A172 (cell line): ENCODE data around the gene MTARC2. TPM values are rescaled to one million over a fixed set of nuclear protein-coding genes. Genes with fewer than 3 reads are reported as not detected.
"Not testable (repeated sequence)": the region's sequence is repeated elsewhere in the genome, so short reads cannot be mapped to it uniquely, and the experiment has no call there.

Experiments
- DNase-seq: peaks from one replicate; pipeline ENCODE4 v3.0.0-alpha.2; 2015; ENCODE audit warnings: low spot score
- total RNA-seq: library from RNA; depleted of rRNA; stranded (reverse); fragments of >200 nt; shearing (Covaris generic); gene quantifications from 2 replicates; pipeline ENCODE4 v1.2.3, GENCODE V29; 2014; rRNA removed

Gene MTARC2
- 0.55 and 0.89 TPM in 2 replicates for total RNA-seq

DNA sequence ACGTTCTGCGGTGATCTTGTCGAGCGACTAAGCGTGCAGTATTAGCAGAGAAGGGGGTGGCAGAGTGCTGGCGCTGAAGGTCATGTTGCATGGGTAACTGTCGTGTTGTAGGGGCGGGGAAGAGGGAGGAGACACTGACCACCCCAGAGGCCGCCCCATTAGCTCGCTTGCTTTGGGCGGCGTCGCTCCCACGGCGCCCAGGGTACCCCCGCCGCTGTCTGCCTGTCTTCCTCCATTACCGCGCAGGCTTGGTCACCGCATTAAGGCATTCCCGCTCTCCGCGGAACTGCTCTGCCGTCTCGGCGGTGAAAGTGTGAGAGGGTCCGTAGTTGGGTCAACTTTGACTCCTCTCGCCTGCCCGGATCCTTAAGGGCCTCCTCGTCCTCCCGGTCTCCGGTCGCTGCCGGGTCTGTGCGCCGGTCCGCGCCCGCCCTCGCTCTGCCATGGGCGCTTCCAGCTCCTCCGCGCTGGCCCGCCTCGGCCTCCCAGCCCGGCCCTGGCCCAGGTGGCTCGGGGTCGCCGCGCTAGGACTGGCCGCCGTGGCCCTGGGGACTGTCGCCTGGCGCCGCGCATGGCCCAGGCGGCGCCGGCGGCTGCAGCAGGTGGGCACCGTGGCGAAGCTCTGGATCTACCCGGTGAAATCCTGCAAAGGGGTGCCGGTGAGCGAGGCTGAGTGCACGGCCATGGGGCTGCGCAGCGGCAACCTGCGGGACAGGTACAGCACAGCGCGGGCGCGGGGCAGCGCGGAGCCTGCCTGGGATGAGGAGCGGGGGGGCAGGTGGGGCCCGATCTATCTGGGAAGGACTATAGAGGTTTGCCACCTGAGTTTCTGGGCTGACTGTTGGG is at the start of gene MTARC2:
TSS of gene MTARC2 (plus strand) at position 234 of the 846 bp plus-strand sequence. CDS start at position 444, 210 bp downstream.
- DNase-seq: peak; percentile 10

DNA sequence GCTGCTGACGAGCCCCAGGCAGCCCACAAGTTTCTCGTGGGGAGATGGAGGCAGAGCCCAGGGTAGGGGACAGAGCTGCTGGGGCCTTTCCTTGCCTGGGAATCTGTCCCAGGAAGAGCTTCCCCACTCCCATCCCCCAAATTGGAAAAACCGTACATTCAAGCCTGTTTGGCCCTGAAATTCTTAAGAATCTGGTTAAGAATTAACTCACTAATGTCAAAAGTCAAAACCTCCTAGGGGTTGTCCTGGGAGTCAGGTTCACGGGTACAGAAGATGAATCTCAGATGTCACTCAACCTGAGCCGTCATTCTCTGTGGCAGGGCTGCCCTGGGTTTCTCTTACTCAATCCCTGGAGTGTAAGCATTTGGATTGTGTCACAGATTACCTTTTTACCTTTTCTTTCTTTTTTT is 49.5 kb upstream of the MTARC2 start:
- no peak for DNase-seq

DNA sequence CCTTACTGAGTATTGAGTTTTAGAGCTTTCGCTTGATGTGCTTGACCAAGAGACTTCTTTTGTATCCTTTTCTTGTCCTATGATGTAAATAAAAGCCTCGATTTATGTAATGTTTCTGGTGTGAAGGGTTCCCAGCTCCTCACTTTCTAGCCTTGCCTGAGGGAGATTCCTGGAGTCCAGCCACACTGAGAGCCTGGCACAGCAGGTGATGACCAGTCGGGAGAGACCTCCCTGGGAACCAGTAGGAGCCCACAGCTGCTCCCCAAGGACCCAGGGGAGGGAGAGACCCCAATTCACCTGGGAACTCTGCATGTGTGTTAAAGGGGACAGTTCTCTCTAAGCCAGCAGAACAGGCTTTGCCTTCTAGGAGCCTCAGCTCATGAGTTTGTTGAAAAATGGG is 49.1 kb upstream of the MTARC2 start:
- no peak for DNase-seq

DNA sequence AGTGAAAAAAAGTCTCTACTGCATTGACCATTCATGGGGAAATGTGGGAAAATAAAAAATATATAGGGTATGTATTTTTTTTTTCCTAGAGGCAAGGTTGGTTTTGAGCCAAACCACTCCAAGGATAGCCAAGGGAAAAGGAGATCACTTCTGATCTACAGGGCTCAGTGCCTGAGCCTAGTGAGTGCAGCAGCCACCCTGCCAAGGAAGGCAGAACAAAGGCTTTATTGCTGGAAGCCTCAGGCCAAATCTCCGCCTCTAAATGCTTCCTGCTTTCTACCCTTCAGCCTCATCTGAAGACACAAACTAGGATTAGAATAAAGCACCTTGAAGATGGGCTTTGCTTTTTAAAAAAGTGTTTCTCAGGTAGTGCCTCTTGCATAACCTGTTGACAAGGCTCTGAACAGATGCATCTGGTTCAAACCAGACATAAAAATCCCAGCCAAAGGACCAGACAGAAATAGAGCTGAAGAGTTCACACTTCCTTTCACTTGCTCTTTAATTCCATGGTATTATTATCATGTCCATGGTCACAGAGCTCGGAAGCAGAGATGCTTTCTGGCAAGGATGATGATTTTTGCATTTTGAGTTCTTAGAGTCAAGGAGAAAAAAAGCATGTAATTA is 47.5 kb upstream of the MTARC2 start:
- no peak for DNase-seq

DNA sequence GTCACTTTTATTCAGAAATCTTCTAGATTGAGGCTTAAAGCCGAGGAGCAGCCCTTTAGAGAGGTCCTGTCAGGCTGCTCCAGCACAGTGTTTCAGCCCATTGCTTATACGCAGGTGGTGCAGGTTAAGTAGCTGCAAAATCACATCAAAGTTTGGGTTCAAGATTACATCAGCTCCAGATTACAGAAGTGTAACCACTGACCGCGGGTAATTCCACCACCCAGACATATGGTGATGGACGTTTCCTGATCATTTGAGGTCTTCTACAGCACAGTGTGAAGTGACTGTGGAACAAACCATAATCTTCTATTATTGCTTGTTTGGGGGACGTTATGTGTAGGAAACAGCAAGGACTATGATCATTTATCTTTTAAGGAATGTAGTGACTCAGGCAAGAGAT is 46.1 kb upstream of the MTARC2 start:
- no peak for DNase-seq

DNA sequence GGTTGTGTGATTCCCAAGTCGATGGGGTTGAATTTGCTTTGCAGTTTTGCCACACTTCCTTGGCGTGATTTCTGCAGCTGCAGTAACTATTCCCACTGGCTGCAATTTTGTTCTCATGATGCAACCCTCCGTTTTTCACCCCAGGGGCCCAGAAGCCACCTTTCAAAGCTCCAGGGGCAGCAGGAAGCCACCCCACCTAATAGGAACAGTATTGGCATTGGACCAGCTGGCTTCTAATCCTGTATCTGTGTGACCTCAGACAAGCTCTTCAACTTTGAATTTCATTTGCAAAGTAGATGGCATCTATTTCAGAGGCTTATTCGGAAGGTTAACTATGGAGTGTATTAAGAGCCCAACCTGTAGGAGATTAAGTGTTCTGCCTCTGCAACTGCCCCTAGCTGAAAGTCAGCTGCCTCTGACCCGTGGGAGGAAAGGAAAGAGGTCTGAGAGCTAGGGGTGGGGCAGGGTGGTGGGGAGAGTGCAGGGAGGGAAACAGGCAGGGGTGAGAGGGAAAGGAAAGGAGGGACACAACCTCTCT is 45.3 kb upstream of the MTARC2 start:
- no peak for DNase-seq

DNA sequence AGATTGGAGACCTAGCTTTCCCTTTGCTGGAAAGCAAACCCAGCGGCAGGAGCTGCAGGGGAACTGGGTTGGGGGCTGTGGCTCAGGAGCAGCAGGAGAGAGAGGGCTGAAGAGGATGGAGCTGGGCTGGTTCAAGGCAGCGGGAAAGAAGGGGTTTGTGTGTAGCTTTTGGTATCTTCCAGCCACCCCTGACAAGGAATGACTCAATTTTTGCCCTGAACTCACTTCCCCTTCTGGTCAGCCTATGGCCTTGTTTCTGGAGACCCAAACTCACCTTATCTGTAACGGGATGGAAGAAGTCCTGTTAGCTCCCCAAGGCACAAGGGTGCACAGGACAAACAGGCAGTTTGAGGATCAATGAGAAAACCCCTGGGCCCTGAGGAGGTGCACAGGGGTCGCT is 44.8 kb upstream of the MTARC2 start:
- DNase-seq: no peak

DNA sequence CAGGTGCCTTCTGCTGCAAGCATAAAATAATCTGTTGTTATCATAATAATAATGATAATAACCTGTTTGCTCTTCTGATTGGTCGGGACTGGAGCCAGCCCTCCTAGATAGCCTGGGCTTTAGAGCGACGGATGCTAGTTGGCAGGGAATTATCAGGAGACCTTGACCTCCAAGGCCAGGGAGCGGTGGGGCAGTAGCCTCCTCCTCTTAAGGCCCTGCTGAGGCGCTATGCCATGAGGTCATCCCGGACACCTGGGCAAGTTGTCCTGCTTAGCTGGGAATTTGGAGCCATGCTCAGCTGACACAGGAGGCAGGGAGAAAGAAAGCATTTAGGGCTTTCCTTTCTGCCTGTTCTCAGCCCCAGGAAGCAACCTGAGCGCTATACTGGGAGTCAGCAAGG is 42.3 kb upstream of the MTARC2 start:
- DNase-seq: no peak

DNA sequence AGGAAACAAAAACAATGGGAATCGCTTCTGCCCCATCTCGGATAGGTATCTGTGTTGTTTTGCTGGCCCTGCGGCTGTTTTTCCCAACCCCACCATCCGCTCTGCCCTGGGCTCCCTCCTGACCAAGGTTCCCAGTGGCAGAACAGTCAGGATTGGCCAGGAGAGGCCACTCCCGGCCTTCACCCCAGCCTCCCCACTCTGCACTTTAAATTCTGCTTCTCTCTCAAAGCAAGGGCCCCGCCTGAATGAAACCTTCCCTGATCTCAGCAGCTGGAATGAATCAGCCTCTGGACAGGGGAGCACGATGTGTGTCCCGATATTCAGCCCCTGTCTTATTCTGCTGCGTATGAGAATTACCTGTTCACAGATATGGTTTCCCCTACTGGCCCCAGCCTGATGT is 41.6 kb upstream of the MTARC2 start:
- no peak for DNase-seq

DNA sequence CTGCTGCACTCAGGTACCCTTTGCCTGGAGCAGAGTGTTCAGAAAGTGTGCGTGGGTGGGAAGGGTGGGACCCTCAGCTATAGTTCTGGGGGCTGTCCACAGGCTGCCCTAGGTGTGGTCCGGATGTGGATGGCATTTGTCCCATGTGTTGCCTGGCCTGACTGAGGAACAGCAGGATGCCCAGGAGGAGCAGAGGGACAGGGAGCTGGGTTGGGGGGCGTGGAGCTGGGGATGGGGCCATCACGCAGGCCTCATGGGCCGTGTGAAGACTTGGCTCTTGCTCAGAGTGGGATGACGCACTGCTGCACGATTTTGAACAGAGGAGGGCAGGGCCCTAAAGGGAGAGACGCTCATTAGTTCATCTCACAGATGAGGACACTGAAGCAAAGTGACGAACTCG is 41.0 kb upstream of the MTARC2 start:
- DNase-seq: no peak

DNA sequence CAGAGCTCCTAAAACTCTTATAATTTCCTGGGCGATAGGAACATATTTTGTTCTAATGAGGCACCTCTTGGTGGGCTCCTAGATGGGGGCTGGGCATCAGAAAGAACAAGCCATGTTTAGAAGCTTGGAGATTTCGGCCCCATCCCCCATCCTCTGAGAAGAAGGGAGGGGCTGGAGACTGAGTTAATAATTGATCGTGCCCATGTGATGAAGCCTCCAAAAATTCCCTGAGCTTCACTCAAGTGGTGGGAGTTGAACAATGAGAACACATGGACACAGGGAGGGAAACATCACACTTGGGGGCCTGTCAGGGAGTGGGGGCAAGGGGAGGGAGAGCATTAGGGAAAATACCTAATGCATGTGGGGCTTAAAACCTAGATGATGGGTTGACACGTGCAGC is 39.9 kb upstream of the MTARC2 start:
- DNase-seq: no peak

DNA sequence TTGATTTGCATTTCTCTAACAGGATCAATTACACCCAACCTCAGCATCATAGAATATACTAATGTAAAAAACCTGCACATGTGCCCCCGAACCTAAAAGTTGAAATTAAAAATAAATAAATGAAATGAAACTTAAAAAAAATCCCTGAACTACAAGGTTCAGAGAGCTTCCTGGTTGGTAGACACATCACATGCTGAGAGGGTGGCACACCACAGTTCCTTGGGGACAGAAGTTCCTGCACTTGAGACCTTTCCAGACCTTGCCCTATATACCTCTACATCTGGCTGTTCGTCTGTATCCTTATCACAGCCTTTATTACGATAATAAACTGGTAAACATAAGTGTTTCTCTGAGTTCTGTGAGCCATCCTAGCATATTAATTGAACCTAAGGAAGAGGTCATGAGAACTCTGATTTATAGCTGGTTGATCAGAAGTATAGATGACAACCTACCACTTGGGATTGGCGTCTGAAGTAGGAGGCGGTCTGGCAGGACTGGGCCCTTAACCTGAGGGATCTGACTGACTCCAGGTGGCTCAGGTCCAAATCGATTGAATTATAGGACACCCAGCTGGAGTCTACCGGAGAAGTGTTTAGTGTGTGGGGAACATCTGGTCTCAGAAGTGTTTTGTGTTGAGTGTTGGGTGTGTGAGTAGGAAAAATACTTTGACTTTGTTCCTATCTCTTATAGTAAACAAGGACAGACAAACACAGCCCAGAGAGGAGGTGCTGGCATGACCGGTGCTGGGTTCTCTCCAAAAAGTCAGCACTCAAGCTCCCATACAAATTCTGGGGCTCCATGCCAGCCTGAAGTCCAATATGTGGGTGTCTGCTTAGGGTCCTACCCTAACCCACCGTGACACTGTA is 39.0 kb upstream of the MTARC2 start:
- no peak for DNase-seq

DNA sequence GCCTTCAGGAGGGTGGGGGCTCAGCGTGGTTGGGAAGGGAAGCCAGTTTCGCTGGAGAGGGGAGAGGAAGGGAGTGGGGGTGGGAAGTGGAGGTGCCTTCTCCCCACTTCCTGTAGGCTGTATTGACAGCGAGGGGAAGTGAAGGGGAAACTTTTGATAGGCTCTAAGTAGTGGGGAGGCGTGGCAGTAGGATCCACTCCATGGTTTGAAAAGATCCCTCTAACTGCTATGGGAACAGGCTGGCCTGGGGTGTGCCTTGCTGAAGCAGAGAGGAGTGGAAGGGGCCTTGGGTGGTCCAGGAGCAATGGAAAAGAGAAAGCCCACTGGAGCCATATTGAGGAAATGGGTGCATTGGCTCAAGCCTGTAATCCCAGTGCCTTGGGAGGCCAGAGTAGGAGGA is 37.8 kb upstream of the MTARC2 start:
- no peak for DNase-seq

DNA sequence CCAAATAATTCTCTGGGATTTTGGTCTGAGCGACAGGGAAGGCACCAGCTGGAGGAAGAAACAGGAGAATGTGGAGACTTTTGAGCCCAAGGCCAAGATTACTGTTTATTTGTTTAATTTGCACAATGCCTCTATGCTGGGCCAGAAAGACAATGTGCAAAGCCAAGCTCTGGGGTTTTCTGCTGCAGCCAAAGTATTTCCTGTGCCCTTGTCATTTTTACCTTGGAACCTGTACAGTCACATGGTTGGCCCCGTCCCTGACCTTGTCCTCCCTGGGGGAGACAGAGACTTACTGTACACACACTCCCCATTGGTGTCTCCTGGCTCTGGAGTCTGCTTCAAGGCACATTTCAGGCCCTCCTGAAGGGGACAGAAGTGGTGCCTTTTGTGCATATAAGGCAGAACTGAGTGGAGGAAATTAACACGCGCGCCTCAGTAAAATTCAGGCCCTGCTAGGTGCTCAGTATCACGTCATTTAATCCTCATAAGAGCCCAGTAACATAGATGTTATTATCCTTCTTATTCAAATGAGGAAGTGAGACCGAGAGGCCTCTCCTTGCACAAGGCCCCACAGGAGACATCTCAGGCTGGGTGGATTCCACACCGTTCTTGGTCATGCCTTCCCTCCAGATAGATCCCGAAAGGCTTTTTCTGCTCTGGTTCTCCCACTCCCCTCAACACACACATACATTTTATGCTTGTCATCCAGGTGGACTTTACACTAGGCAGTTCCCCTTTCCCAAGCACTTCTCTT is 36.9 kb upstream of the MTARC2 start:
- DNase-seq: no peak

DNA sequence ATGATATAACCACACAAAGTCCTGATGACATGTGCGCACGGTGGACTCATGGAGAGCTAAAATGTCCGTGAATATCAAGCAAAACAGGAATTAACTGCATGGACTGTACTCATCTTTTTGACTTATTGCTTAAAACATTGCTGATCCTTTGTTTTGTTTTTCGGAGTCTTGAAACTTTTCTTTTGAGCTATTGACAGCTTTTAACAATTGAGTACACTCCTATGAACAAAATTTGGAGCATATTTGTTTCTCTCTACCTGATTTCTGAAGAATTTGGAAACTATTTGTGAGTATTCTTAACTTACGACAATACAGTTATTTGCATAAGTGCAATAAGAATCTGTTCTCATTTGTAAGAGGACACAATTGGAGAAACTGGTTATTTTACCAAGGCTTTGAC is 32.1 kb upstream of the MTARC2 start:
- DNase-seq: not testable (repeated sequence)

DNA sequence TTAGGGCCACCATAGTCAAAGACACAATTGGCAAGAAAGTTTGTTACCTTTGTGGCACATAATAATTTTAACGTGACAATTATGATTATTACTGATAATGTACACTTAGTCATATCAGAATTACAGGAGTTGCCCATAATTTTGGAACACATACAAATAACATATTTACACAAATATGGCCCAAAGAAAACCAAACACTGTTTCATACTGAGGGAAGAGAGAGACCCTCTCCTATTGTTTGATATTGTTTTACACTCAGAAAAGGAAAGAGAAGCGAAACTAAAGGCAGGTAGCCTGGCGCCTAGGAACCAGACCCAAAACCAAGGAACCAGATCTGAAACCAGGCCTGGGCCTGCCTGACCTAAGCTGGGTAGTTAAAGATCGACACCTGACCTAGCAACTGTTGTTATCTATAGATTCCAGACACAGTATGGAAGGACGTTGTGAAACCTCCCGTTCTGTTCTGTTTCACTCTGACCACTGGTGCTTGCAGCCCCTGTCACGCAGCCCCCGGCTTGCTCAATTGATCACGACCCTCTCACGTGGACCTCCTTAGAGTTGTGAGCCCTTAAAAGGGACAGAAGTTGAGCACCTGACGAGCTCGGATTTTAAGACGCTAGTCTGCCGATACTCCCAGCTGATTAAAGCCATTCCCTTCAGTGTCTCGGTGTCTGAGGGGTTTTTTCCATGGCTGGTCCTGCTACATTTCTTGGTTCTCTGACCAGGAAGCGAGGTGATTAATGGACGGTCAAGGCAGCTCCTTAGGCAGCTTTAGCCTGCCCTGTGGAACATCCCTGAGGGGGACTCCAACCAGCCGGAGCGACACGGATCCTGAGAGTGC is 30.1 kb upstream of the MTARC2 start:
- DNase-seq: no peak

DNA sequence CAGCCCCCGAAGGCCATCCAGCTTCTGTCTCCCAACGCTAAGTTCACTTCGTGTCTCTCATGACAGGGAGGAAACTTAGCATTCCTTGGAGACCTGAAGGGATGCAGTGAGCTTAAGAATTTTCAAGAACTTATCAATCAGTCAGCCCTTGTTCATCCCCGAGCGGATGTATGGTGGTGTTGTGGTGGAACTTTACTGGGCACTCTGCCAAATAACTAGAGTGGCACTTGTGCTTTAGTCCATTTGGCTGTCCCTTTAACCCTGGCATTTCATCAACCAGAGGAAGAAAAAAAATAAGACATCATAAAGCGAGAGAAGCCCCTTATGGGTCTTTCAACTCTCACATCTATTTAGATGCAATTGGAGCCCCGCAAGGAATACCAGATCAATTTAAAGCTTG is 26.9 kb upstream of the MTARC2 start:
- DNase-seq: not testable (repeated sequence)

DNA sequence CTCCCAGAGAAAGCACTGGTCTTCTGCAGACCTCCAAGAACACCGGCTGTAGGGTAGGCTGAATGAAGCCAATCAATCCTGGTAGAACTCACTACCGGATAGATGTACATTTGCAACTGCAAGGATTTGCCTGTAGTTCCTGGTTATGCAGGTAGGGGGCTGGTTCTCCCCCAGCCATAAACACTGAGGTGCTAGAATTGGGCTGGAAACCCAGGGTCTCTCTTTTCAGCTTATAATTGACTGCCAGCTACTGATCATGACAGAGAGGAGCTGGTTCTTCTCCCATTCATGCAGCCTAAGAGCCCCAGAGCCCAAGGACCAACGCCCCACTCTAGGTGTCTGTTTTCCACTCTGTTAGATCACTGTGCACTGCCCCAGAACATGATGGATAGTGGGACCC is 21.5 kb upstream of the MTARC2 start:
- DNase-seq: no peak

DNA sequence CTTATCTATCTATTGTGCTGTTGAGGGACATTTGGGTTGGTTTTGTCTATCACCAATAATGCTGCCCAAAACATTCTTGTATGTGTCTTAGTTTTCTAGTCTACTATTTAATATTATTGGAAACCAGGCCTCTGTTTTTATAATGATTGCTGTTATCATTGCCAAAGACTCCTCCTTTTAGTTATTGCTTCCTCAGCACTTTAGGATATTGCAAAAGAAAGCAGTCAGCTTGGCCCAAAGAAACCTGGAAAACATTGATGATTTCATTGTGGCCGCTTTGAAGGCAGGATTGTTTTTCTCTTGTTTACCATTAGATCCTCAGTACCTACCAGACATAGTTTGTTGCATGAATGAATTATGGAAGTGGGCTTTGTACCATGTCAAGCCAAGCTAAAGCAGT is 20.6 kb upstream of the MTARC2 start:
- DNase-seq: no peak

DNA sequence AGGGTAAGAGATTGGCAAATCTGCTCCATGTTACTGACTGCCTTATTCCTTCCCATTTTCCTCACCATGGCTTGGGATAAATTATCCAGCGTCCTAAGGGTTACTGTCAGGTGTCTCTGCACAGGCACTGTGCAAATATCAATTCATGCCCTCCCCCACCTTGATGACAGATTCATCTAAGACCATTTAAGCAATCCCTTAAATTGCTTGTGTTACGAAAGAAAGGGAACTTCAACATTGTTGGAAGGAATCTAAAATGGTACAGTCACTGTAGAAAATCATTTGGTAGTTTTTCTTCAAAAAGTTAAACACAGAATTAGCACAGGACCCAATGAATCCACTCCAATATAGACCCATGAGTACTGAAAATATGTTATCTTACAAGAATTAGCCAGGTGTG is 17.6 kb upstream of the MTARC2 start:
- no peak for DNase-seq

DNA sequence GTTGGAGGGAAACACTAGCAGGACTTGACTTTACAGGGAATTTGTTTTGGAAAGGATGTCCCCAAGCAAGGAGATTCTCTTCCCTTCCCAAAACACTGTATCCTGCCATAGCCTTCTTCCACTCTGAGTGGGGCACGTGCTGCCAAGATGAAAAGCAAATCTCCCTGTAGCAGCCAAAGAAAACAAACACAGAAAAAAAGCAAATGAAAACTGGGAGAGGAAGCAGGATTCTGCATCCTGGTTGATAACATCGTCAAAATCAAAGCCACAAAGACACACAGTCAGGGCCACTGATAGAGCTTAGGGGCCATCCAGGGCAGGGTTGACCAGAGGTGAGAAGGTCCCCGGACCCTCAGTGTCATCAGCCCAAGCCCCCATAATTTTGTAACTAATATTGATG is 16.0 kb upstream of the MTARC2 start:
- DNase-seq: no peak
